PC-9 (cell line): ENCODE data around the gene CYSRT1. TPM values are rescaled to one million over a fixed set of nuclear protein-coding genes. Genes with fewer than 3 reads are reported as not detected.
A peak's percentile ranks its signal among the peaks of the same experiment; 100 is the strongest.

ENCODE experiments used
- BruUV-seq: library from RNA; stranded (reverse); fragments of 400-500 nt; replicated peaks from 2 replicates; lab custom pipeline; 2021; lab: Mats Ljungman, UMichigan
- CTCF ChIA-PET: fragments of 300-600 bp; sonication (Branson Sonifier 250); formaldehyde crosslinking; loops from one replicate; lab custom pipeline; 2022; ENCODE audit warnings: antibody characterized with exemption; lab: Charles Lee
- POLR2A ChIA-PET: fragments of 300-600 bp; sonication (Branson Sonifier 250); formaldehyde crosslinking; loops from one replicate; lab custom pipeline; 2022; ENCODE audit warnings: antibody characterized with exemption; ENCODE audit not compliant: unreplicated experiment; lab: Charles Lee
- DNase-seq, 2 experiments: peaks; one replicate each; pipeline versions ENCODE4 v3.0.0 to v3.0.0-alpha.2; 2015 to 2022; ENCODE audit warnings: mixed read lengths in 1 of 2
- H2AFZ ChIP-seq: fragments of 200-600 bp; sonication (generic); 2 replicates; pipeline ENCODE4 v1.8.1; 2017; ENCODE audit warnings: antibody characterized with exemption
- H3F3A ChIP-seq: fragments of 200-600 bp; sonication (generic); 2 replicates; pipeline ENCODE4 v1.8.1; 2017; ENCODE audit warnings: antibody characterized with exemption, mild to moderate bottlenecking, low read depth; ENCODE audit not compliant: insufficient read depth
- H3K27ac ChIP-seq: fragments of 200-600 bp; sonication (generic); 2 replicates; pipeline ENCODE4 v1.6.1; 2016; ENCODE audit warnings: mixed run types
- H3K27me3 ChIP-seq: fragments of 200-600 bp; sonication (generic); 2 replicates; pipeline ENCODE4 v1.6.1; 2016; ENCODE audit warnings: low read depth, mixed run types; ENCODE audit not compliant: insufficient read depth
- H3K36me3 ChIP-seq: fragments of 200-600 bp; sonication (generic); 2 replicates; pipeline ENCODE4 v1.6.1; 2016; ENCODE audit warnings: low read depth, mixed run types
- H3K4me1 ChIP-seq: fragments of 200-600 bp; sonication (generic); replicated peaks from 2 replicates; pipeline ENCODE4 v1.6.1; 2016; ENCODE audit warnings: mixed run types; ENCODE audit not compliant: insufficient read depth
- H3K4me2 ChIP-seq: fragments of 200-600 bp; sonication (generic); 2 replicates; pipeline ENCODE4 v1.6.1; 2017; ENCODE audit warnings: mixed run types
- H3K4me3 ChIP-seq: fragments of 200-600 bp; sonication (generic); 2 replicates; pipeline ENCODE4 v1.6.1; 2016; ENCODE audit warnings: mixed run types
- H3K79me2 ChIP-seq: fragments of 200-600 bp; sonication (generic); 2 replicates; pipeline ENCODE4 v1.6.1; 2017; ENCODE audit warnings: low read depth, mixed run types
- H3K9me2 ChIP-seq: fragments of 200-600 bp; sonication (generic); 2 replicates; pipeline ENCODE4 v1.8.1; 2017; ENCODE audit warnings: mild to moderate bottlenecking; ENCODE audit not compliant: insufficient read depth
- H3K9me3 ChIP-seq: fragments of 200-600 bp; sonication (generic); 2 replicates; pipeline ENCODE4 v1.8.1; 2016; ENCODE audit warnings: low read depth; ENCODE audit not compliant: insufficient read depth
- H4K20me1 ChIP-seq: fragments of 200-600 bp; sonication (generic); 2 replicates; pipeline ENCODE4 v1.8.1; 2017; ENCODE audit not compliant: insufficient read depth
- EZH2 ChIP-seq: fragments of 200-600 bp; sonication (generic); IDR thresholded peaks from 2 replicates; pipeline ENCODE4 v1.8.0; 2017; ENCODE audit warnings: antibody characterized with exemption, low read depth
- intact Hi-C: fragments of 100-400 bp; cut with micrococcal nuclease; formaldehyde crosslinking; loops from one replicate; pipeline ENCODE4 v1.10.0; 2022; ENCODE audit not compliant: unreplicated experiment
- total RNA-seq: library from RNA; stranded (reverse); gene quantifications from 2 replicates; pipeline ENCODE4 v1.2.3, GENCODE V29; 2021
- TF ChIP-seq, protein P1 (sequence below): fragments of 200-600 bp; sonication (generic); conservative IDR thresholded peaks from 2 replicates; pipeline ENCODE4 v1.6.1; 2017; ENCODE audit warnings: mixed run types, antibody characterized with exemption, mild to moderate bottlenecking, moderate library complexity

The CYSRT1 gene
- total RNA-seq, 1 experiment from 2014 or later = 15.2 TPM

DNA sequence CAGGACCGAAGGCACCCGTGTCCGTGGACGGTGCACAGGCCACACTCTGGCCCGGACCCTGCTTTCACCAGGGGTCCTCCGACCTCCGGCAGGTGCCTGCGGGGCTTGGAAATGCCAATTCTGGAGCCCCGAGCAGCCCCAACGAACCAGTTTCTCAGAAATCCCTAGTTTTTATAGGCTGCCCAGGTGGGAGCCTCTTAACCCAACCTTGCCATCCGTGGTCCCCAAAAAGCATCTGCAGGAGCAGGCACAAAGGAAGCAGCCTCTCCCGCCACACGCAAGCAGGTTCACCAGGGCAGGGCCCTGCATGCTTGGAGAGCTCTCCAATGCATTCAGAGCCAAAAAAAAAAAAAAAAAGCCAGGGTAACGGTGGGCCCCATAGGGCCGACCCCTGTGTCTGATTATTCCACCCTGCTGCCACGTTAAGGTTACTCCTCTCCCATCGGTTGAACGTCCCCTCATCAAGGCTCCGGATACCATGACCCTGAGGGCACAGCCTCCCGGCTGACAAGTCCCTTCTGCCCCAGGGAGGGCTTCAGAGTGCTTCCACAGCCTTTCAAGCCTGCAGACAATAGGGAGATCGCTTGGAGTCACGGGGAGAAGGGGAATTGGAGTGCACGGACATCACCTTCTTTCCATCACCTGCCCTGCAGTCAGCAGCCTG lies 23.6 kb upstream of the CYSRT1 start:
- intact Hi-C loops = loop anchor here (2.0 kb wide), 1 partner anchor 15 kb away; a partner anchor contains a TSS
- H3K9me3 ChIP-seq = no peaks in the 10 kb centered on the region
- no peak overlapping the region for H2AFZ ChIP-seq
- H3K27ac ChIP-seq = no peak overlapping the region
- peaks cover 55% of the 10 kb centered on the region for H3K4me1 ChIP-seq
- no peaks in the 10 kb centered on the region for H3K27me3 ChIP-seq
- no peak for TF ChIP-seq EZH2
- TF ChIP-seq, protein P1, sequence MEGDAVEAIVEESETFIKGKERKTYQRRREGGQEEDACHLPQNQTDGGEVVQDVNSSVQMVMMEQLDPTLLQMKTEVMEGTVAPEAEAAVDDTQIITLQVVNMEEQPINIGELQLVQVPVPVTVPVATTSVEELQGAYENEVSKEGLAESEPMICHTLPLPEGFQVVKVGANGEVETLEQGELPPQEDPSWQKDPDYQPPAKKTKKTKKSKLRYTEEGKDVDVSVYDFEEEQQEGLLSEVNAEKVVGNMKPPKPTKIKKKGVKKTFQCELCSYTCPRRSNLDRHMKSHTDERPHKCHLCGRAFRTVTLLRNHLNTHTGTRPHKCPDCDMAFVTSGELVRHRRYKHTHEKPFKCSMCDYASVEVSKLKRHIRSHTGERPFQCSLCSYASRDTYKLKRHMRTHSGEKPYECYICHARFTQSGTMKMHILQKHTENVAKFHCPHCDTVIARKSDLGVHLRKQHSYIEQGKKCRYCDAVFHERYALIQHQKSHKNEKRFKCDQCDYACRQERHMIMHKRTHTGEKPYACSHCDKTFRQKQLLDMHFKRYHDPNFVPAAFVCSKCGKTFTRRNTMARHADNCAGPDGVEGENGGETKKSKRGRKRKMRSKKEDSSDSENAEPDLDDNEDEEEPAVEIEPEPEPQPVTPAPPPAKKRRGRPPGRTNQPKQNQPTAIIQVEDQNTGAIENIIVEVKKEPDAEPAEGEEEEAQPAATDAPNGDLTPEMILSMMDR = no peak
- H3K9me2 ChIP-seq = no peaks in the 10 kb centered on the region
- peaks cover 28% of the 10 kb centered on the region for H4K20me1 ChIP-seq
- ChIA-PET POLR2A (interaction anchor here (0.6 to 1.0 kb wide), 10 partner anchors 12 to 471 kb away, joined by 3 to 20 read pairs (median 5); partner anchors contain the start of genes ANAPC2, CYSRT1, RNF224 and SSNA1), CTCF (interaction anchor here (0.5 to 0.9 kb wide), 6 partner anchors 13 to 82 kb away, joined by 3 to 11 read pairs (median 6); partner anchors contain the start of genes ANAPC2, RNF224 and SSNA1)
- no TSS peak for BruUV-seq
- H3K36me3 ChIP-seq = no peaks in the 10 kb centered on the region
- peak overlapping the region; percentile 81 for H3K4me3 ChIP-seq
- peaks cover 81% of the 10 kb centered on the region for H3K79me2 ChIP-seq
- no peak for DNase-seq
- H3F3A ChIP-seq = peaks cover 36% of the 10 kb centered on the region; the same call in 1 of the 2 replicates
- peak overlapping the region; percentile 98 for H3K4me2 ChIP-seq

DNA sequence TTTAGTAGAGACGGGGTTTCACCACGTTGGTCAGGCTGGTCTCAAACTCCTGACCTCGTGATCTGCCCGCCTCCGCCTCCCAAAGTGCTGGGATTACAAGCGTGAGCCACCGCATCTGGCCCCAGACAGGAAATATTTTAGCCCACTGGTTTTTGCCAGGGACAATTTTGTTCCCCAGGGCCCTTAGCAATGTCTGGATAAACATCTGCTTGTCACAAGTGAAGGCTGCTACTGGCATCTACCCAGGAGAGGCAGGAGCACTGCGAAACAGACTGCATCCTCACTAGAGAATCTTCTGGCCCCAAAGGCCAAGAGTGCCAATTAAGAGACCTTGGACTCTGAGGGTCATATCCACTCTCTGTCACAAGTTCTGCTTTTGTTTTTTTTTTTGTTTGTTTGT lies 22.0 kb upstream of the CYSRT1 start:
- POLR2A ChIA-PET = interaction anchor here (0.7 kb wide), 2 partner anchors 34 to 51 kb away, joined by 15 to 16 read pairs; no protein-coding TSS in a partner anchor
- peaks cover 12% of the 10 kb centered on the region for H4K20me1 ChIP-seq
- DNase-seq = no peak
- H3K4me1 ChIP-seq = peaks cover 44% of the 10 kb centered on the region
- CTCF ChIA-PET = no interaction called here
- no peaks in the 10 kb centered on the region for H3K9me2 ChIP-seq
- H3K36me3 ChIP-seq = no peaks in the 10 kb centered on the region
- peaks cover 81% of the 10 kb centered on the region for H3K79me2 ChIP-seq
- peaks cover 32% of the 10 kb centered on the region; the same call in 1 of the 2 replicates for H3F3A ChIP-seq
- H3K27me3 ChIP-seq = no peaks in the 10 kb centered on the region
- no peaks in the 10 kb centered on the region for H3K9me3 ChIP-seq
- no TSS peak for BruUV-seq
- no peak overlapping the region for H3K4me2 ChIP-seq
- no peak for TF ChIP-seq EZH2
- TF ChIP-seq, protein P1 = no peak
- intact Hi-C loops = no loop called here
- H2AFZ ChIP-seq = no peak overlapping the region
- no peak overlapping the region for H3K27ac ChIP-seq
- no peak overlapping the region for H3K4me3 ChIP-seq

DNA sequence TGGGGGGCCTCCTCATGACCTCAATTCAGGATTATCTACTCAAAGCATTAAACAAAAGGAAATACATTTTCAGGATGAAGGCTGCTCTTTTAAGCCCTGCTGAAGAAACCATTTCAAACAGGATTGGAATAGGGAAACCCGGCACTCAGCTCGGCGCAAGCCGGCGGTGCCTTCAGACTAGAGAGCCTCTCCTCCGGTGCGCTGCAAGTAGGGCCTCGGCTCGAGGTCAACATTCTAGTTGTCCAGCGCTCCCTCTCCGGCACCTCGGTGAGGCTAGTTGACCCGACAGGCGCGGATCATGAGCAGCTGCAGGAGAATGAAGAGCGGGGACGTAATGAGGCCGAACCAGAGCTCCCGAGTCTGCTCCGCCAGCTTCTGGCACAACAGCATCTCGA lies 20.2 kb upstream of the CYSRT1 start:
- H3K4me1 ChIP-seq = peaks cover 29% of the 10 kb centered on the region
- peaks cover 67% of the 10 kb centered on the region for H3K79me2 ChIP-seq
- H3K9me3 ChIP-seq = no peaks in the 10 kb centered on the region
- H3K27ac ChIP-seq = no peak overlapping the region
- TF ChIP-seq, protein P1 = no peak
- no peak for TF ChIP-seq EZH2
- DNase-seq = no peak
- no peaks in the 10 kb centered on the region for H3K27me3 ChIP-seq
- H3K4me2 ChIP-seq = peak overlapping the region; percentile 100
- intact Hi-C loops = no loop called here
- H3K9me2 ChIP-seq = no peaks in the 10 kb centered on the region
- H3K36me3 ChIP-seq = no peaks in the 10 kb centered on the region
- ChIA-PET CTCF (interaction anchor here (0.7 kb wide), 1 partner anchor 16 kb away, joined by 3 read pairs; no protein-coding TSS in a partner anchor), POLR2A (interaction anchor here (0.6 to 0.8 kb wide), 3 partner anchors 18 to 257 kb away, joined by 3 to 8 read pairs (median 3); no protein-coding TSS in a partner anchor)
- H4K20me1 ChIP-seq = peaks cover 7% of the 10 kb centered on the region; the same call in 1 of the 2 replicates
- H2AFZ ChIP-seq = peak overlapping the region; percentile 84; the same call in 1 of the 2 replicates
- BruUV-seq = no TSS peak
- H3F3A ChIP-seq = peaks cover 23% of the 10 kb centered on the region; the same call in 1 of the 2 replicates
- peak overlapping the region; percentile 99 for H3K4me3 ChIP-seq
